ENCODE data around the gene PTBP1. TPM values are rescaled to one million over a fixed set of nuclear protein-coding genes. Genes with fewer than 3 reads are reported as not detected.
A peak's percentile ranks its signal among the peaks of the same experiment; 100 is the strongest.

PTBP1 gene
- total and polyA plus RNA-seq, 2 of the 13 experiments (the other 11 are each of a cell fraction or from before 2014, with no cell fraction given): 195 to 288 TPM

DNA sequence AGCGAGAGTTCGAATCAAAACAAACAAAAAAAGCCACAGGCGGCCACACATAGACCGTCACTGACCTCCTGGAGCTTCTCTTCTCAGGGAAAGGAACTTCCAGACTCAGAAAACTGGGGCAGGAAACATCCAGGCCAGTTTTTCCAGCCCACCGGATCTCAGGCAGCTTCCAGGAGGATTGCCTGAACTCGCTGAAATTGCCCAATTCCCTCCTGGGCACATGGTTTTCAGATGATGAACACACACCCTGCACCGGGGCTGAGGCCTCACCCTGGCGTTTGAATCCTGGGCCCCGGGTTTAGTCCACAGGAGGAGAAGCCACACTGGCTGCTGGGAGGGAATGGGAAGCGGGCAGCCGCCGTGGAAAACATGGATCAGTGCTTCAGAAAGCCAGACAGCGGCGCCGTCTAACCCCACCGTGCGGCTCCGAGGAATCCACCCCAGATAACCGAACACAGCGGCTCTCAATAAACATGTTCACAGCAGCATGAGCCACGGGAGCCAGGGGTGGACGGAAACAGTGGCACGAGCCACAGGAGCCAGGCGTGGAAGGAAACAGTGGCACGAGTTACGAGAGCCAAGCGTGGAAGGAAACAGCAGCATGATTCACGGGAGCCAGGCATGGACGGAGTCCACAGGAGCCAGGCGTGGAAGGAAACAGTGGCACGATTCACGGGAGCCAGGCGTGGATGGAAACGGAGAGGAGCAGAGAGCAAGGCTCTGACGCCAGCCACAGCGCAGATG, 18.2 kb upstream of the PTBP1 start (continued):
- TF ChIP-seq, protein P1, sequence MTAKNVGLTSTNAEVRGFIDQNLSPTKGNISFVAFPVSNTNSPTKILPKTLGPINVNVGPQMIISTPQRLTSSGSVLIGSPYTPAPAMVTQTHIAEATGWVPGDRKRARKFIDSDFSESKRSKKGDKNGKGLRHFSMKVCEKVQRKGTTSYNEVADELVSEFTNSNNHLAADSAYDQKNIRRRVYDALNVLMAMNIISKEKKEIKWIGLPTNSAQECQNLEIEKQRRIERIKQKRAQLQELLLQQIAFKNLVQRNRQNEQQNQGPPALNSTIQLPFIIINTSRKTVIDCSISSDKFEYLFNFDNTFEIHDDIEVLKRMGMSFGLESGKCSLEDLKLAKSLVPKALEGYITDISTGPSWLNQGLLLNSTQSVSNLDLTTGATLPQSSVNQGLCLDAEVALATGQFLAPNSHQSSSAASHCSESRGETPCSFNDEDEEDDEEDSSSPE (CRISPR knock-in tag; IDR thresholded peaks at IDR 0.05): peak; percentile 88
- TF ChIP-seq SIX4 (CRISPR knock-in tag; IDR thresholded peaks at IDR 0.05): no peak
- TF ChIP-seq, protein P2, sequence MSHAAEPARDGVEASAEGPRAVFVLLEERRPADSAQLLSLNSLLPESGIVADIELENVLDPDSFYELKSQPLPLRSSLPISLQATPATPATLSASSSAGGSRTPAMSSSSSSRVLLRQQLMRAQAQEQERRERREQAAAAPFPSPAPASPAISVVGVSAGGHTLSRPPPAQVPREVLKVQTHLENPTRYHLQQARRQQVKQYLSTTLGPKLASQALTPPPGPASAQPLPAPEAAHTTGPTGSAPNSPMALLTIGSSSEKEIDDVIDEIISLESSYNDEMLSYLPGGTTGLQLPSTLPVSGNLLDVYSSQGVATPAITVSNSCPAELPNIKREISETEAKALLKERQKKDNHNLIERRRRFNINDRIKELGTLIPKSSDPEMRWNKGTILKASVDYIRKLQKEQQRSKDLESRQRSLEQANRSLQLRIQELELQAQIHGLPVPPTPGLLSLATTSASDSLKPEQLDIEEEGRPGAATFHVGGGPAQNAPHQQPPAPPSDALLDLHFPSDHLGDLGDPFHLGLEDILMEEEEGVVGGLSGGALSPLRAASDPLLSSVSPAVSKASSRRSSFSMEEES (CRISPR knock-in tag; IDR thresholded peaks at IDR 0.05): peak; percentile 92
- TF ChIP-seq FOXK1 (CRISPR knock-in tag; IDR thresholded peaks at IDR 0.05; ENCODE audit: borderline replicate concordance, low read depth): peak; percentile 59; the same call in 1 of the 2 replicates
- no peak for TF ChIP-seq FOXK2 (IDR thresholded peaks at IDR 0.05)
- TF ChIP-seq MYNN (CRISPR knock-in tag; IDR thresholded peaks at IDR 0.05; ENCODE audit: low read depth): peak; percentile 78; the same call in 1 of the 2 replicates
- TF ChIP-seq, protein P3, sequence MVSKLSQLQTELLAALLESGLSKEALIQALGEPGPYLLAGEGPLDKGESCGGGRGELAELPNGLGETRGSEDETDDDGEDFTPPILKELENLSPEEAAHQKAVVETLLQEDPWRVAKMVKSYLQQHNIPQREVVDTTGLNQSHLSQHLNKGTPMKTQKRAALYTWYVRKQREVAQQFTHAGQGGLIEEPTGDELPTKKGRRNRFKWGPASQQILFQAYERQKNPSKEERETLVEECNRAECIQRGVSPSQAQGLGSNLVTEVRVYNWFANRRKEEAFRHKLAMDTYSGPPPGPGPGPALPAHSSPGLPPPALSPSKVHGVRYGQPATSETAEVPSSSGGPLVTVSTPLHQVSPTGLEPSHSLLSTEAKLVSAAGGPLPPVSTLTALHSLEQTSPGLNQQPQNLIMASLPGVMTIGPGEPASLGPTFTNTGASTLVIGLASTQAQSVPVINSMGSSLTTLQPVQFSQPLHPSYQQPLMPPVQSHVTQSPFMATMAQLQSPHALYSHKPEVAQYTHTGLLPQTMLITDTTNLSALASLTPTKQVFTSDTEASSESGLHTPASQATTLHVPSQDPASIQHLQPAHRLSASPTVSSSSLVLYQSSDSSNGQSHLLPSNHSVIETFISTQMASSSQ (IDR thresholded peaks at IDR 0.05; ENCODE audit: low read depth): no peak
- TF ChIP-seq, protein P3 (CRISPR knock-in tag; IDR thresholded peaks at IDR 0.05; ENCODE audit: borderline replicate concordance): peak; percentile 34; the same call in 1 of the 2 replicates
- peak; percentile 78 for TF ChIP-seq ZNF263 (CRISPR knock-in tag; IDR thresholded peaks at IDR 0.05)
- TF ChIP-seq CREM (IDR thresholded peaks at IDR 0.05): no peak
- TF ChIP-seq CREM (CRISPR knock-in tag; IDR thresholded peaks at IDR 0.05): no peak
- no peak for TF ChIP-seq TAF15 (IDR thresholded peaks at IDR 0.05; ENCODE audit: low read depth, low read length, poor library complexity, severe bottlenecking)
- TF ChIP-seq KAT2B (IDR thresholded peaks at IDR 0.05; ENCODE audit: borderline replicate concordance, low read depth, low read length): no peak
- no peak for TF ChIP-seq GTF2F1 (IDR thresholded peaks at IDR 0.05; ENCODE audit: low read length)
- TF ChIP-seq CCAR2 (optimal IDR thresholded peaks at IDR 0.05; ENCODE audit: low read depth, low read length): no peak
- peak; percentile 80 for TF ChIP-seq BORCS8-MEF2B (CRISPR knock-in tag; IDR thresholded peaks at IDR 0.05)
- 0 out of 2 replicates have a peak, but pooled peaks have one; percentile 51 for TF ChIP-seq CENPT (CRISPR knock-in tag; IDR thresholded peaks at IDR 0.05; ENCODE audit: low read depth)
- TF ChIP-seq ZNF678 (CRISPR knock-in tag; IDR thresholded peaks at IDR 0.05): no peak
- TF ChIP-seq, protein P4, sequence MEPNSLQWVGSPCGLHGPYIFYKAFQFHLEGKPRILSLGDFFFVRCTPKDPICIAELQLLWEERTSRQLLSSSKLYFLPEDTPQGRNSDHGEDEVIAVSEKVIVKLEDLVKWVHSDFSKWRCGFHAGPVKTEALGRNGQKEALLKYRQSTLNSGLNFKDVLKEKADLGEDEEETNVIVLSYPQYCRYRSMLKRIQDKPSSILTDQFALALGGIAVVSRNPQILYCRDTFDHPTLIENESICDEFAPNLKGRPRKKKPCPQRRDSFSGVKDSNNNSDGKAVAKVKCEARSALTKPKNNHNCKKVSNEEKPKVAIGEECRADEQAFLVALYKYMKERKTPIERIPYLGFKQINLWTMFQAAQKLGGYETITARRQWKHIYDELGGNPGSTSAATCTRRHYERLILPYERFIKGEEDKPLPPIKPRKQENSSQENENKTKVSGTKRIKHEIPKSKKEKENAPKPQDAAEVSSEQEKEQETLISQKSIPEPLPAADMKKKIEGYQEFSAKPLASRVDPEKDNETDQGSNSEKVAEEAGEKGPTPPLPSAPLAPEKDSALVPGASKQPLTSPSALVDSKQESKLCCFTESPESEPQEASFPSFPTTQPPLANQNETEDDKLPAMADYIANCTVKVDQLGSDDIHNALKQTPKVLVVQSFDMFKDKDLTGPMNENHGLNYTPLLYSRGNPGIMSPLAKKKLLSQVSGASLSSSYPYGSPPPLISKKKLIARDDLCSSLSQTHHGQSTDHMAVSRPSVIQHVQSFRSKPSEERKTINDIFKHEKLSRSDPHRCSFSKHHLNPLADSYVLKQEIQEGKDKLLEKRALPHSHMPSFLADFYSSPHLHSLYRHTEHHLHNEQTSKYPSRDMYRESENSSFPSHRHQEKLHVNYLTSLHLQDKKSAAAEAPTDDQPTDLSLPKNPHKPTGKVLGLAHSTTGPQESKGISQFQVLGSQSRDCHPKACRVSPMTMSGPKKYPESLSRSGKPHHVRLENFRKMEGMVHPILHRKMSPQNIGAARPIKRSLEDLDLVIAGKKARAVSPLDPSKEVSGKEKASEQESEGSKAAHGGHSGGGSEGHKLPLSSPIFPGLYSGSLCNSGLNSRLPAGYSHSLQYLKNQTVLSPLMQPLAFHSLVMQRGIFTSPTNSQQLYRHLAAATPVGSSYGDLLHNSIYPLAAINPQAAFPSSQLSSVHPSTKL (CRISPR knock-in tag; IDR thresholded peaks at IDR 0.05): peak; percentile 77
- no peak for TF ChIP-seq ZNF598 (CRISPR knock-in tag; IDR thresholded peaks at IDR 0.05; ENCODE audit: borderline replicate concordance)
